ENCODE measurements around the gene TRABD2B. TPM values are rescaled to one million over a fixed set of nuclear protein-coding genes. Genes with fewer than 3 reads are reported as not detected.

TRABD2B gene
- total RNA-seq, 1 donor from 2014 or later: 6.2 TPM

DNA sequence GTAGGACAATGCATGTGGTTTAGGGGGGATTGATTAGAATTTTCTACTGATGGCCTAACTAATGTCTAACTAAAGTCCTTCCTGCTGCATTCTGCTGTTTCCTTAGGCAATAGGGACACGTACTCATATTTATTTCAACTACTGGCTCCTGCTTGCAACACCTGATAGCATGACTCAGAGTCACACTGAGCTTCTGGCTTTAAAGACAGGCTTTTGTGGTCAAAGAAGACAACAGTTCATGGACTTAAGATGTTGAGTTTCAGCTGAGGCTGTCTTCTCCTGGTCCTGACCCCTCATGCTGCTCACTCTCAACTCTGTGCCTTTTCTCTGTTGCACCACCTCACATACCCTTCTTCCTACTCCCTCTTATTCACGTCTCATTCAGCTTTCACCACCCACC lies 29.1 kb upstream of the TRABD2B start:
- Mint-ChIP-seq H3K27ac (no peak overlapping the region), H3K4me3 (no peak overlapping the region), H3K4me1 (no peaks in the 10 kb centered on the region), H3K36me3 (no peaks in the 10 kb centered on the region), H3K27me3 (ENCODE audit: low read depth) (peaks cover 54% of the 10 kb centered on the region), H3K9me3 (no peaks in the 10 kb centered on the region)
- TF ChIP-seq, protein P1, sequence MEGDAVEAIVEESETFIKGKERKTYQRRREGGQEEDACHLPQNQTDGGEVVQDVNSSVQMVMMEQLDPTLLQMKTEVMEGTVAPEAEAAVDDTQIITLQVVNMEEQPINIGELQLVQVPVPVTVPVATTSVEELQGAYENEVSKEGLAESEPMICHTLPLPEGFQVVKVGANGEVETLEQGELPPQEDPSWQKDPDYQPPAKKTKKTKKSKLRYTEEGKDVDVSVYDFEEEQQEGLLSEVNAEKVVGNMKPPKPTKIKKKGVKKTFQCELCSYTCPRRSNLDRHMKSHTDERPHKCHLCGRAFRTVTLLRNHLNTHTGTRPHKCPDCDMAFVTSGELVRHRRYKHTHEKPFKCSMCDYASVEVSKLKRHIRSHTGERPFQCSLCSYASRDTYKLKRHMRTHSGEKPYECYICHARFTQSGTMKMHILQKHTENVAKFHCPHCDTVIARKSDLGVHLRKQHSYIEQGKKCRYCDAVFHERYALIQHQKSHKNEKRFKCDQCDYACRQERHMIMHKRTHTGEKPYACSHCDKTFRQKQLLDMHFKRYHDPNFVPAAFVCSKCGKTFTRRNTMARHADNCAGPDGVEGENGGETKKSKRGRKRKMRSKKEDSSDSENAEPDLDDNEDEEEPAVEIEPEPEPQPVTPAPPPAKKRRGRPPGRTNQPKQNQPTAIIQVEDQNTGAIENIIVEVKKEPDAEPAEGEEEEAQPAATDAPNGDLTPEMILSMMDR (IDR thresholded peaks at IDR 0.05; ENCODE audit: unreplicated experiment): no peak
- no peak for DNase-seq (ENCODE audit: low spot score in 2 of 2, unreplicated experiment in 2 of 2)

DNA sequence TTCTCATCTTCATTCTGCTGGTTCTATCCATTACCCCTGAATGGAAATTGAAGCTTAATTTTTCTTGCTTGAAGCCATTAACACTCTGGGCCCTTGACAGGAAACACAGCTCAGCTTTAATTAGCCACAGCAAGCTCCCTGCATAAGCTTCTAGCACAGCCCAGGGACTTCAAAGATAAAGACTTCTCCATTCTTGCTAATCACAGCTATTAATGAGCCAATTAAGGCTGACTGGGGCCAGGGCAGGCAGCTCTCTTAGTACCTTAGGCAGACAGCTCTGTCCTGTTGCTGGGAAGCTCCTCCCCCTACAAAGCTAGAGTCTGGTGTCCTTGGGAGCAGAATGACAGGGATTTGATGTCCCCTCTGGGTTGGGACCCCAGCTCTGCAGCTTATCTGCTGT lies 27.9 kb upstream of the TRABD2B start:
- H3K4me1 Mint-ChIP-seq: no peaks in the 10 kb centered on the region
- no peak overlapping the region for H3K27ac Mint-ChIP-seq
- H3K27me3 Mint-ChIP-seq (ENCODE audit: low read depth): peaks cover 60% of the 10 kb centered on the region
- DNase-seq (ENCODE audit: low spot score in 2 of 2, unreplicated experiment in 2 of 2): no peak
- TF ChIP-seq, protein P1 (IDR thresholded peaks at IDR 0.05; ENCODE audit: unreplicated experiment): no peak
- H3K36me3 Mint-ChIP-seq: no peaks in the 10 kb centered on the region
- H3K9me3 Mint-ChIP-seq: no peaks in the 10 kb centered on the region
- no peak overlapping the region for H3K4me3 Mint-ChIP-seq

DNA sequence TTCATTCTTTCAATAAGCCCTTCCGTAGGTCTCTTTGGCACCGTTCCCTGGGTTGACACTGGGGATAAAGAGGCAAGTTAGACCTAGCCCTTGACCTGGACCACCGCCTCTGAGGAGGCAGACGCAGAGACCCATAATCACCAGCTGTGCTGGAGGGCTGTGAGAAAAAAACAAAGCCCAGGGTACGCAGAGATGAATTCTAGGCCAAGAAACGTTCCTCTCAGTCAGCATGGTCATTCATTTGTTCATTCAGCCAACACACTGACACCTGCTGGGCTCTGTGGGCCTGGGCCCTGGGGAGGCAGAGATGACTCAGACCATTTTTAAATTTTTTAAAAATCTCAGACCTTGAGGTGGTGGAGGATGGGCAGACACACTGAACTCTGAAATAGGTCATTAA lies 26.3 kb upstream of the TRABD2B start:
- no peaks in the 10 kb centered on the region for H3K36me3 Mint-ChIP-seq
- H3K27me3 Mint-ChIP-seq (ENCODE audit: low read depth): peaks cover 56% of the 10 kb centered on the region
- no peak overlapping the region for H3K27ac Mint-ChIP-seq
- H3K4me1 Mint-ChIP-seq: no peaks in the 10 kb centered on the region
- TF ChIP-seq, protein P1 (IDR thresholded peaks at IDR 0.05; ENCODE audit: unreplicated experiment): no peak
- DNase-seq (ENCODE audit: low spot score in 2 of 2, unreplicated experiment in 2 of 2): no peak
- H3K9me3 Mint-ChIP-seq: no peaks in the 10 kb centered on the region
- no peak overlapping the region for H3K4me3 Mint-ChIP-seq

DNA sequence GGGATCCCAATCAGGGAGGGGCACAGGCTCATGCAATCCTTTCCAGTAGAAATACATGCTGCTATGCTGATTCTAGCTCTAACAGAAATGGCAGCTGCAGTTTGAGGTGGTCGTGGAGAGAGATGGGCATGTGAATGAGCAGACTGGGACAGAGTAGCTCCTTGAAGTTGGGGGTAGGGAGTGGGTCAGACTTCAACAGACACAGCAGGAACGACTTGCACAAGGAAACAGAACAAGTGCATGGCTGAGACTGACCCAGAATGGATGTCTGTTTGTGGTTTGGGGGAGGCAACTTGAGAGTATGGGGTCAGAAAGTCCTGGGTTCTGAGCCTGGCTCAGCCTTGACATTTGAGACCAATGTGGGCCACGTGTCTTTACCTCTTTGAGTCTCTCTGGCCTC lies 25.1 kb upstream of the TRABD2B start:
- Mint-ChIP-seq H3K27me3 (ENCODE audit: low read depth) (peaks cover 55% of the 10 kb centered on the region), H3K36me3 (no peaks in the 10 kb centered on the region), H3K4me1 (no peaks in the 10 kb centered on the region), H3K9me3 (no peaks in the 10 kb centered on the region), H3K27ac (no peak overlapping the region), H3K4me3 (no peak overlapping the region)
- DNase-seq (ENCODE audit: low spot score in 2 of 2, unreplicated experiment in 2 of 2): no peak
- TF ChIP-seq, protein P1 (IDR thresholded peaks at IDR 0.05; ENCODE audit: unreplicated experiment): no peak

DNA sequence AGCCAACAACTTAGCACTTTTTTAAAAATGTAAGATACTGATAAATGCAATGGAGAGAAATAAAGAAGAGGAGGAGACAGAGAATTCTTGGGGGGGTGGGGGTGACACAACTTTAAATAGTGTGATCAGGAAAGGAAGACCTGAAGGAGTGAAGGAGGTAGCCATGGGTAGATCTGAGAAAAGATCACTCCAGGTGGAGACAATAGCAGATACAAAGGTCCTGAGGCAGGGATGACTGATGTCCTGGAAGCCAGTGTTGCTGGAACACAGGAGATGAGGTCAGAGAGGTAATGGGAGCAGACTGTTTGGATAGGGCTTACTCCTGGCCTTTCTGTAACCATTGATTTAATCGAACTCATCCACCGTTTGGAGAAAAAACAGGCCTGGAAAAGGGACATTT lies 24.6 kb upstream of the TRABD2B start:
- H3K4me3 Mint-ChIP-seq: no peak overlapping the region
- H3K4me1 Mint-ChIP-seq: no peaks in the 10 kb centered on the region
- TF ChIP-seq, protein P1 (IDR thresholded peaks at IDR 0.05; ENCODE audit: unreplicated experiment): no peak
- no peak overlapping the region for H3K27ac Mint-ChIP-seq
- DNase-seq (ENCODE audit: low spot score in 2 of 2, unreplicated experiment in 2 of 2): no peak
- H3K36me3 Mint-ChIP-seq: no peaks in the 10 kb centered on the region
- no peaks in the 10 kb centered on the region for H3K9me3 Mint-ChIP-seq
- peaks cover 56% of the 10 kb centered on the region for H3K27me3 Mint-ChIP-seq (ENCODE audit: low read depth)

DNA sequence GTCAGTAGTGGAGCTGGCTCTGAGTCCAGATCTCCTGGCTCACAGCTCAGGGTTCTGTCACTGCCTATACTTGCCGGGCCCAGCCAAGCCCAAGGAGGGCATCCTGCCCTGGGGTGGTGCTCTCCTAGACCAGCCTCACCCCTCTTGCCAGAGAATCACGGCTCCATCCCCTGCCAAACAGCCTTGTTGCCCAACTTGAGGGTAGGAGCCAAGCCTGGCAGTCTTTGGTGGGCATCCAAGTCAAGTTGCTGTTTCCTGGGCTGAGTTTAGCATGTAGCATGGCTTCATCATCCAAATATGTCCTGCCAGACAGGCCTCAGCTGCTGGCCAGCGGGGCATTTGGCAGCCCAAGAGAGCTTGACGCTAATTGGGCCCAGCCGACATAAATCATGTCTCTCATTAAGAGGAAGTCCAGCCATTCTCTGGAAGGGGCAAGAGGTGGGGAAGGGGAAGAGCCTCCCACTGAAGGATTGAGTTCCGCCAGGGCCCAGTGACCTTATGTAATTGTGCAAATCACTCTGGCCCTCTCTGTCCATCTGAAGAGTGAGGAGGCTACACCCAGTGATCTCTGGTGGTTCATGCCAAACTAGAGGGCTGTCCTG lies 22.6 kb upstream of the TRABD2B start:
- no peak overlapping the region for H3K27ac Mint-ChIP-seq
- no peak for DNase-seq (ENCODE audit: low spot score in 2 of 2, unreplicated experiment in 2 of 2)
- no peaks in the 10 kb centered on the region for H3K4me1 Mint-ChIP-seq
- H3K36me3 Mint-ChIP-seq: no peaks in the 10 kb centered on the region
- peaks cover 54% of the 10 kb centered on the region for H3K27me3 Mint-ChIP-seq (ENCODE audit: low read depth)
- H3K4me3 Mint-ChIP-seq: no peak overlapping the region
- H3K9me3 Mint-ChIP-seq: no peaks in the 10 kb centered on the region
- TF ChIP-seq, protein P1 (IDR thresholded peaks at IDR 0.05; ENCODE audit: unreplicated experiment): no peak

Data from mesothelial cell of epicardium (in vitro differentiated cells).